Activated CD8-positive, alpha-beta T cell treated with anti-CD3 and anti-CD28 coated beads, Interleukin-2, amount 10 ng/mL, durations not matched to agents 7 days and 5 days (primary cell): Measurements from ENCODE around the gene ALG8. TPM values are rescaled to one million over a fixed set of nuclear protein-coding genes. Genes with fewer than 3 reads are reported as not detected.
A peak's percentile ranks its signal among the peaks of the same experiment; 100 is the strongest.
"Not testable (repeated sequence)": the region's sequence is repeated elsewhere in the genome, so short reads cannot be mapped to it uniquely, and the experiment has no call there.

ENCODE experiments used
- ATAC-seq: fragments of 150-1000 bp; cut with Tn5 transposase; one replicate; pipeline ENCODE4 v1.10.0; 2021; ENCODE audit warnings: moderate library complexity
- CTCF ChIA-PET: fragments of 350-600 bp; sonication (Branson Sonifier 250); formaldehyde crosslinking; loops from one replicate; lab custom pipeline; 2021; ENCODE audit warnings: antibody characterized with exemption; lab: Charles Lee
- POLR2A ChIA-PET: fragments of 350-600 bp; sonication (Branson Sonifier 250); formaldehyde crosslinking; loops from one replicate; lab custom pipeline; 2021; ENCODE audit warnings: antibody characterized with exemption; lab: Charles Lee
- DNase-seq: peaks from one replicate; pipeline ENCODE4 v3.0.0-alpha.2; 2020
- H3K27ac Mint-ChIP-seq: one replicate; pipeline ENCODE4 v1.8.0; 2021; ENCODE audit warnings: mild to moderate bottlenecking, mixed read lengths
- H3K27me3 Mint-ChIP-seq: one replicate; pipeline ENCODE4 v1.8.0; 2021; ENCODE audit warnings: low read depth, mixed read lengths
- H3K36me3 Mint-ChIP-seq: one replicate; pipeline ENCODE4 v1.8.0; 2021; ENCODE audit warnings: low read depth, mixed read lengths
- H3K4me1 Mint-ChIP-seq: one replicate; pipeline ENCODE4 v1.8.0; 2021; ENCODE audit warnings: low read depth, mixed read lengths
- H3K4me3 Mint-ChIP-seq: one replicate; pipeline ENCODE4 v1.8.0; 2021; ENCODE audit warnings: mild to moderate bottlenecking, mixed read lengths
- H3K9me3 Mint-ChIP-seq: one replicate; pipeline ENCODE4 v1.8.0; 2022; ENCODE audit warnings: mixed read lengths; ENCODE audit not compliant: insufficient read depth
- total RNA-seq, 2 experiments: library from RNA; stranded (reverse); gene quantifications; one replicate each; pipeline ENCODE4 v1.2.3, GENCODE V29; 2021

ALG8 gene
- 10 to 100 TPM; 49.9 to 51.7 TPM for total RNA-seq

GRCh38 chr11:78139422-78140391 lies at the start of gene ALG8:
Gene ALG8 (minus strand): TSS chr11:78139626. CDS start chr11:78139588, 38 bp downstream.
- DNase-seq: peak; percentile 97
- H3K27ac Mint-ChIP-seq: peak within 1 kb of the TSS; percentile 93
- no peaks in the 10 kb centered on the region for H3K9me3 Mint-ChIP-seq
- peak; percentile 97 for ATAC-seq
- H3K27me3 Mint-ChIP-seq: no peaks in the 10 kb centered on the region
- ChIA-PET POLR2A (interaction anchor here (0.6 to 1.7 kb wide), 18 partner anchors 9 to 435 kb away, joined by 3 to 18 read pairs (median 4); partner anchors contain the start of genes INTS4, KCTD21, NARS2 and NDUFC2), CTCF (interaction anchor here (0.8 to 3.9 kb wide), 12 partner anchors 10 to 426 kb away, joined by 3 to 26 read pairs (median 4); partner anchors contain the start of genes GAB2, INTS4, KCTD21 and USP35)
- H3K4me3 Mint-ChIP-seq: peak within 1 kb of the TSS; percentile 80
- H3K4me1 Mint-ChIP-seq: peaks cover 44% of the 10 kb centered on the region
- H3K36me3 Mint-ChIP-seq: peaks cover 53% of the 10 kb centered on the region

GRCh38 chr11:78188286-78189173 lies 49.1 kb upstream of the ALG8 start, which contains the start of the genes KCTD21 and USP35:
Gene KCTD21 (minus strand): TSS chr11:78188626. CDS start chr11:78174554, 14,072 bp downstream.
Gene USP35 (plus strand): TSS chr11:78188919. CDS start chr11:78196246, 7,327 bp downstream.
- ChIA-PET CTCF (interaction anchor here (1.2 to 3.8 kb wide), 7 partner anchors 14 to 458 kb away, joined by 3 to 20 read pairs (median 6); partner anchors contain the start of gene ALG8), POLR2A (interaction anchor here (0.7 to 2.1 kb wide), 7 partner anchors 11 to 205 kb away, joined by 3 to 10 read pairs (median 5); partner anchors contain the start of gene ALG8)
- H3K4me1 Mint-ChIP-seq: peaks cover 51% of the 10 kb centered on the region
- H3K4me3 Mint-ChIP-seq: peak within 1 kb of the TSS; percentile 99
- peak; percentile 97 for ATAC-seq
- H3K9me3 Mint-ChIP-seq: no peaks in the 10 kb centered on the region
- peaks cover 16% of the 10 kb centered on the region for H3K36me3 Mint-ChIP-seq
- no peaks in the 10 kb centered on the region for H3K27me3 Mint-ChIP-seq
- DNase-seq: peak; percentile 95
- peak within 1 kb of the TSS; percentile 93 for H3K27ac Mint-ChIP-seq

GRCh38 chr11:78187366-78188285 lies 48.2 kb upstream of the ALG8 start:
- Mint-ChIP-seq H3K4me3 (peak overlapping the region; percentile 99), H3K27me3 (no peaks in the 10 kb centered on the region), H3K36me3 (peaks cover 18% of the 10 kb centered on the region), H3K9me3 (no peaks in the 10 kb centered on the region), H3K4me1 (peaks cover 45% of the 10 kb centered on the region), H3K27ac (peak overlapping the region; percentile 93)
- DNase-seq: no peak
- peak; percentile 45 for ATAC-seq
- CTCF ChIA-PET: interaction anchor here (1.6 to 3.8 kb wide), 5 partner anchors 15 to 377 kb away, joined by 5 to 20 read pairs (median 11); partner anchors contain the start of gene ALG8
- POLR2A ChIA-PET: interaction anchor here (0.7 to 2.1 kb wide), 5 partner anchors 11 to 205 kb away, joined by 3 to 10 read pairs (median 4); partner anchors contain the start of gene ALG8

- no peak for DNase-seq
- Mint-ChIP-seq H3K27me3 (no peaks in the 10 kb centered on the region), H3K27ac (no peak overlapping the region), H3K9me3 (peaks cover 3% of the 10 kb centered on the region), H3K4me3 (no peak overlapping the region), H3K4me1 (no peaks in the 10 kb centered on the region), H3K36me3 (peaks cover 25% of the 10 kb centered on the region)
- ChIA-PET POLR2A (no interaction called here), CTCF (no interaction called here)
- no peak for ATAC-seq
Observed at GRCh38 chr11:78181185-78181584, 41.8 kb upstream of the ALG8 start.

GRCh38 chr11:78180751-78181150 lies 41.3 kb upstream of the ALG8 start:
- POLR2A ChIA-PET: no interaction called here
- peaks cover 27% of the 10 kb centered on the region for H3K36me3 Mint-ChIP-seq
- no peaks in the 10 kb centered on the region for H3K27me3 Mint-ChIP-seq
- no peaks in the 10 kb centered on the region for H3K4me1 Mint-ChIP-seq
- H3K27ac Mint-ChIP-seq: no peak overlapping the region
- peaks cover 3% of the 10 kb centered on the region for H3K9me3 Mint-ChIP-seq
- ATAC-seq (no peak), DNase-seq (no peak)
- CTCF ChIA-PET: no interaction called here
- no peak overlapping the region for H3K4me3 Mint-ChIP-seq

- no peak overlapping the region for H3K4me3 Mint-ChIP-seq
- no peak overlapping the region for H3K27ac Mint-ChIP-seq
- peaks cover 27% of the 10 kb centered on the region for H3K36me3 Mint-ChIP-seq
- H3K4me1 Mint-ChIP-seq: no peaks in the 10 kb centered on the region
- H3K9me3 Mint-ChIP-seq: peaks cover 3% of the 10 kb centered on the region
- POLR2A ChIA-PET: no interaction called here
- DNase-seq (no peak), ATAC-seq (no peak)
- CTCF ChIA-PET: no interaction called here
- no peaks in the 10 kb centered on the region for H3K27me3 Mint-ChIP-seq
Observed at GRCh38 chr11:78179459-78180071, 40.1 kb upstream of the ALG8 start.

- DNase-seq (no peak), ATAC-seq (no peak)
- Mint-ChIP-seq H3K27me3 (no peaks in the 10 kb centered on the region), H3K9me3 (peaks cover 3% of the 10 kb centered on the region), H3K27ac (no peak overlapping the region), H3K4me3 (no peak overlapping the region), H3K4me1 (no peaks in the 10 kb centered on the region), H3K36me3 (peaks cover 34% of the 10 kb centered on the region)
- POLR2A ChIA-PET: no interaction called here
- CTCF ChIA-PET: no interaction called here
Observed at GRCh38 chr11:78177216-78177615, 37.8 kb upstream of the ALG8 start.

GRCh38 chr11:78176605-78177141 lies 37.2 kb upstream of the ALG8 start:
- Mint-ChIP-seq H3K4me3 (no peak overlapping the region), H3K4me1 (no peaks in the 10 kb centered on the region), H3K36me3 (peaks cover 34% of the 10 kb centered on the region), H3K9me3 (peaks cover 3% of the 10 kb centered on the region), H3K27me3 (no peaks in the 10 kb centered on the region), H3K27ac (no peak overlapping the region)
- POLR2A ChIA-PET: no interaction called here
- CTCF ChIA-PET: no interaction called here
- no peak for ATAC-seq
- DNase-seq: no peak

GRCh38 chr11:78175862-78176261 lies 36.4 kb upstream of the ALG8 start:
- CTCF ChIA-PET, H3K27me3 Mint-ChIP-seq, H3K4me3 Mint-ChIP-seq, ATAC-seq, H3K4me1 Mint-ChIP-seq, POLR2A ChIA-PET, H3K9me3 Mint-ChIP-seq, H3K27ac Mint-ChIP-seq, DNase-seq: not testable (repeated sequence)
- peaks cover 28% of the 10 kb centered on the region for H3K36me3 Mint-ChIP-seq

GRCh38 chr11:78171951-78172350 lies 32.5 kb upstream of the ALG8 start:
- no peak overlapping the region for H3K27ac Mint-ChIP-seq
- ATAC-seq (no peak), DNase-seq (no peak)
- no peaks in the 10 kb centered on the region for H3K9me3 Mint-ChIP-seq
- H3K4me1 Mint-ChIP-seq: no peaks in the 10 kb centered on the region
- H3K27me3 Mint-ChIP-seq: no peaks in the 10 kb centered on the region
- no peak overlapping the region for H3K4me3 Mint-ChIP-seq
- ChIA-PET POLR2A (no interaction called here), CTCF (interaction anchor here (0.8 kb wide), 1 partner anchor 12 kb away, joined by 3 read pairs; no protein-coding TSS in a partner anchor)
- peaks cover 20% of the 10 kb centered on the region for H3K36me3 Mint-ChIP-seq
